Fibroblast of gingiva (primary cell): ENCODE data around the gene CIB4.
A peak's percentile ranks its signal among the peaks of the same experiment; 100 is the strongest.

Source experiments
- DNase-seq: peaks from one replicate; pipeline ENCODE4 v3.0.0-alpha.2; 2011; ENCODE audit warnings: low read depth

The CIB4 gene

GRCh38 chr2:26606847-26607190 lies 34.3 kb downstream of the CIB4 start:
- no peak for DNase-seq

GRCh38 chr2:26605999-26606846 lies 34.9 kb downstream of the CIB4 start:
- DNase-seq, result peak; percentile 8

- DNase-seq, result peak; percentile 20
Observed at GRCh38 chr2:26605195-26605998, 35.8 kb downstream of the CIB4 start.

- DNase-seq, result no peak
Observed at GRCh38 chr2:26602575-26602974, 38.6 kb downstream of the CIB4 start.

GRCh38 chr2:26599387-26599786 lies 41.8 kb downstream of the CIB4 start:
- DNase-seq, result no peak

- DNase-seq, result no peak
Observed at GRCh38 chr2:26598996-26599373, 42.2 kb downstream of the CIB4 start.

- DNase-seq, result no peak
Observed at GRCh38 chr2:26598336-26598995, 42.7 kb downstream of the CIB4 start.

GRCh38 chr2:26597197-26597596 lies 44.0 kb downstream of the CIB4 start:
- no peak for DNase-seq

- DNase-seq, result no peak
Observed at GRCh38 chr2:26595146-26595545, 46.0 kb downstream of the CIB4 start.

- DNase-seq, result no peak
Observed at GRCh38 chr2:26591619-26592505, 49.3 kb downstream of the CIB4 start.

GRCh38 chr2:26590980-26591618 lies 50.1 kb downstream of the CIB4 start:
- no peak for DNase-seq

GRCh38 chr2:26590508-26590907 lies 50.7 kb downstream of the CIB4 start:
- no peak for DNase-seq

- DNase-seq, result no peak
Observed at GRCh38 chr2:26588576-26588975, 52.6 kb downstream of the CIB4 start.

- no peak for DNase-seq
Observed at GRCh38 chr2:26587994-26588393, 53.2 kb downstream of the CIB4 start.

GRCh38 chr2:26585966-26586365 lies 55.2 kb downstream of the CIB4 start:
- no peak for DNase-seq

- DNase-seq, result no peak
Observed at GRCh38 chr2:26585100-26585499, 56.1 kb downstream of the CIB4 start.

GRCh38 chr2:26584656-26585055 lies 56.5 kb downstream of the CIB4 start:
- DNase-seq, result no peak

GRCh38 chr2:26584191-26584590 lies 57.0 kb downstream of the CIB4 start:
- DNase-seq, result no peak

GRCh38 chr2:26583381-26583911 lies 57.7 kb downstream of the CIB4 start:
- no peak for DNase-seq

- DNase-seq, result no peak
Observed at GRCh38 chr2:26582890-26583289, 58.3 kb downstream of the CIB4 start.
